H1 (cell line): ENCODE data around the gene PLEKHG3. TPM values are rescaled to one million over a fixed set of nuclear protein-coding genes. Genes with fewer than 3 reads are reported as not detected.
A peak's percentile ranks its signal among the peaks of the same experiment; 100 is the strongest.

Experiments
- CHD1 ChIP-seq: IDR thresholded peaks from 2 replicates; pipeline ENCODE4 v1.6.1; 2012; ENCODE audit warnings: low read depth, low read length, improper control_type of control experiment
- RAD21 ChIP-seq, 2 experiments: IDR thresholded peaks in 1 of 2; conservative IDR thresholded peaks in 1 of 2; 2 replicates each; pipeline ENCODE4 v1.6.1; 2011; ENCODE audit warnings: low read depth in 2 of 2, low read length in 2 of 2, improper control_type of control experiment in 1 of 2, inconsistent platforms in 1 of 2, mild to moderate bottlenecking in 1 of 2, moderate library complexity in 1 of 2
- RBBP5 ChIP-seq: IDR thresholded peaks from 2 replicates; pipeline ENCODE4 v1.7.1; 2012; ENCODE audit warnings: low read depth, mild to moderate bottlenecking, inconsistent platforms, low read length, moderate library complexity, borderline replicate concordance
- RNF2 ChIP-seq: fragments of 200-900, 300-1000 bp; sonication (generic); IDR thresholded peaks from 2 replicates; pipeline ENCODE4 v1.7.1; 2016; ENCODE audit warnings: borderline replicate concordance, low read depth, mild to moderate bottlenecking, antibody characterized with exemption, low read length; ENCODE audit not compliant: poor library complexity, severe bottlenecking; ENCODE audit errors: missing control alignments
- SRF ChIP-seq: IDR thresholded peaks from 2 replicates; pipeline ENCODE4 v1.6.1; 2011; ENCODE audit warnings: mild to moderate bottlenecking, low read depth, low read length, moderate library complexity
- TAF1 ChIP-seq: IDR thresholded peaks from 2 replicates; pipeline ENCODE4 v1.6.1; 2011; ENCODE audit warnings: mild to moderate bottlenecking, low read depth, low read length
- TAF7 ChIP-seq: optimal IDR thresholded peaks from 2 replicates; pipeline ENCODE3; 2011; ENCODE audit warnings: low read depth, mild to moderate bottlenecking, inconsistent platforms, low read length, moderate library complexity, borderline replicate concordance
- polyA plus RNA-seq, 7 experiments: library from polyadenylated mRNA; depleted of rRNA in 3 of 7; stranded (reverse) in 5 of 7; unstranded in 2 of 7; fragments of >200 nt in 5 of 7; fragments of 200-250 nt in 2 of 7; gene quantifications; 1 replicate in 5 of 7; 2 replicates in 1 of 7; 4 replicates in 1 of 7; pipeline versions ENCODE4 v1.2.1 to v1.2.3, GENCODE V29; 2011 to 2013; ENCODE audit warnings: missing spikeins in 2 of 7, mixed read lengths in 2 of 7
- total RNA-seq: library from RNA; stranded (reverse); fragmentation: NEBNext Ultra II Directional; extraction: Animal tissue kit (Norgen Biotek cat#: 25700); gene quantifications from 2 replicates; pipeline ENCODE4 v1.2.1, GENCODE V29; 2021
- TF ChIP-seq, protein P1 (sequence below): fragments of 300-600 bp; sonication (generic); IDR thresholded peaks from 2 replicates; pipeline ENCODE4 v1.7.1; 2012; ENCODE audit warnings: low read length, moderate library complexity, mild to moderate bottlenecking, inconsistent platforms; ENCODE audit not compliant: insufficient replicate concordance
- TF ChIP-seq, protein P2 (sequence below): IDR thresholded peaks from 2 replicates; pipeline ENCODE4 v1.6.1; 2012; ENCODE audit warnings: inconsistent platforms

The PLEKHG3 gene
- total and polyA plus RNA-seq, 2 of the 8 experiments (the other 6 are each of a cell fraction or from before 2014, with no cell fraction given): 43.4 to 90.6 TPM

DNA sequence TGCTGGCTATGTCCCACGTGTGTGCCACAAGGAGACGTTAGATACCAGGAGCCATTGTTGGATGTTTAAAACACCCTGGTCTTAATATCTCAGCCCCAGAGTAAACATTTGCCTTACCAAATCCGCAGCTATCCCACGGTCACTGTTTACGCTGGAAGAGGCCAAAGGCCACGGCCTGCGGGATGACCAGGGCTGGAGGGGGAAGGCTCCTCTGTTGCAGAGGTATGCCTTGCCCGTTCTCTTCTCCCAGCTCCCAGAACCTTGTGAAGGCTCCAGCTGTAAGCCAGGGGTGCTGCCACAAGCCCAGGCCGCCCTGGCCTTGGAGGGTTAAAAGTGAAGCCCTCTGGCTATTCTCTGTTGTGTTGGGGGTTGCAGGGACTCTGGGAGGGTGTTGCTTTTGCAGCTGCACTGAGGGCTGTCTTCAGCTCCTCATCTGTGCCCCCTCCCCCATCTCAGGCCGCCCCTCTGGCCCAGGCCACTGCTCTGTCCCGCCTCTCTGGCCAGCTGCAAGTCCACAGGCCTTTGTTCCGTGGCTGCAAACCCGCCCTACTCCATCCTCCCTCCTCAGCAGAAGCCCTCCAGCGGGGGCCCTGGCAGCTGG is 2.5 kb downstream of the PLEKHG3 start (continued):
- TF ChIP-seq, protein P1, sequence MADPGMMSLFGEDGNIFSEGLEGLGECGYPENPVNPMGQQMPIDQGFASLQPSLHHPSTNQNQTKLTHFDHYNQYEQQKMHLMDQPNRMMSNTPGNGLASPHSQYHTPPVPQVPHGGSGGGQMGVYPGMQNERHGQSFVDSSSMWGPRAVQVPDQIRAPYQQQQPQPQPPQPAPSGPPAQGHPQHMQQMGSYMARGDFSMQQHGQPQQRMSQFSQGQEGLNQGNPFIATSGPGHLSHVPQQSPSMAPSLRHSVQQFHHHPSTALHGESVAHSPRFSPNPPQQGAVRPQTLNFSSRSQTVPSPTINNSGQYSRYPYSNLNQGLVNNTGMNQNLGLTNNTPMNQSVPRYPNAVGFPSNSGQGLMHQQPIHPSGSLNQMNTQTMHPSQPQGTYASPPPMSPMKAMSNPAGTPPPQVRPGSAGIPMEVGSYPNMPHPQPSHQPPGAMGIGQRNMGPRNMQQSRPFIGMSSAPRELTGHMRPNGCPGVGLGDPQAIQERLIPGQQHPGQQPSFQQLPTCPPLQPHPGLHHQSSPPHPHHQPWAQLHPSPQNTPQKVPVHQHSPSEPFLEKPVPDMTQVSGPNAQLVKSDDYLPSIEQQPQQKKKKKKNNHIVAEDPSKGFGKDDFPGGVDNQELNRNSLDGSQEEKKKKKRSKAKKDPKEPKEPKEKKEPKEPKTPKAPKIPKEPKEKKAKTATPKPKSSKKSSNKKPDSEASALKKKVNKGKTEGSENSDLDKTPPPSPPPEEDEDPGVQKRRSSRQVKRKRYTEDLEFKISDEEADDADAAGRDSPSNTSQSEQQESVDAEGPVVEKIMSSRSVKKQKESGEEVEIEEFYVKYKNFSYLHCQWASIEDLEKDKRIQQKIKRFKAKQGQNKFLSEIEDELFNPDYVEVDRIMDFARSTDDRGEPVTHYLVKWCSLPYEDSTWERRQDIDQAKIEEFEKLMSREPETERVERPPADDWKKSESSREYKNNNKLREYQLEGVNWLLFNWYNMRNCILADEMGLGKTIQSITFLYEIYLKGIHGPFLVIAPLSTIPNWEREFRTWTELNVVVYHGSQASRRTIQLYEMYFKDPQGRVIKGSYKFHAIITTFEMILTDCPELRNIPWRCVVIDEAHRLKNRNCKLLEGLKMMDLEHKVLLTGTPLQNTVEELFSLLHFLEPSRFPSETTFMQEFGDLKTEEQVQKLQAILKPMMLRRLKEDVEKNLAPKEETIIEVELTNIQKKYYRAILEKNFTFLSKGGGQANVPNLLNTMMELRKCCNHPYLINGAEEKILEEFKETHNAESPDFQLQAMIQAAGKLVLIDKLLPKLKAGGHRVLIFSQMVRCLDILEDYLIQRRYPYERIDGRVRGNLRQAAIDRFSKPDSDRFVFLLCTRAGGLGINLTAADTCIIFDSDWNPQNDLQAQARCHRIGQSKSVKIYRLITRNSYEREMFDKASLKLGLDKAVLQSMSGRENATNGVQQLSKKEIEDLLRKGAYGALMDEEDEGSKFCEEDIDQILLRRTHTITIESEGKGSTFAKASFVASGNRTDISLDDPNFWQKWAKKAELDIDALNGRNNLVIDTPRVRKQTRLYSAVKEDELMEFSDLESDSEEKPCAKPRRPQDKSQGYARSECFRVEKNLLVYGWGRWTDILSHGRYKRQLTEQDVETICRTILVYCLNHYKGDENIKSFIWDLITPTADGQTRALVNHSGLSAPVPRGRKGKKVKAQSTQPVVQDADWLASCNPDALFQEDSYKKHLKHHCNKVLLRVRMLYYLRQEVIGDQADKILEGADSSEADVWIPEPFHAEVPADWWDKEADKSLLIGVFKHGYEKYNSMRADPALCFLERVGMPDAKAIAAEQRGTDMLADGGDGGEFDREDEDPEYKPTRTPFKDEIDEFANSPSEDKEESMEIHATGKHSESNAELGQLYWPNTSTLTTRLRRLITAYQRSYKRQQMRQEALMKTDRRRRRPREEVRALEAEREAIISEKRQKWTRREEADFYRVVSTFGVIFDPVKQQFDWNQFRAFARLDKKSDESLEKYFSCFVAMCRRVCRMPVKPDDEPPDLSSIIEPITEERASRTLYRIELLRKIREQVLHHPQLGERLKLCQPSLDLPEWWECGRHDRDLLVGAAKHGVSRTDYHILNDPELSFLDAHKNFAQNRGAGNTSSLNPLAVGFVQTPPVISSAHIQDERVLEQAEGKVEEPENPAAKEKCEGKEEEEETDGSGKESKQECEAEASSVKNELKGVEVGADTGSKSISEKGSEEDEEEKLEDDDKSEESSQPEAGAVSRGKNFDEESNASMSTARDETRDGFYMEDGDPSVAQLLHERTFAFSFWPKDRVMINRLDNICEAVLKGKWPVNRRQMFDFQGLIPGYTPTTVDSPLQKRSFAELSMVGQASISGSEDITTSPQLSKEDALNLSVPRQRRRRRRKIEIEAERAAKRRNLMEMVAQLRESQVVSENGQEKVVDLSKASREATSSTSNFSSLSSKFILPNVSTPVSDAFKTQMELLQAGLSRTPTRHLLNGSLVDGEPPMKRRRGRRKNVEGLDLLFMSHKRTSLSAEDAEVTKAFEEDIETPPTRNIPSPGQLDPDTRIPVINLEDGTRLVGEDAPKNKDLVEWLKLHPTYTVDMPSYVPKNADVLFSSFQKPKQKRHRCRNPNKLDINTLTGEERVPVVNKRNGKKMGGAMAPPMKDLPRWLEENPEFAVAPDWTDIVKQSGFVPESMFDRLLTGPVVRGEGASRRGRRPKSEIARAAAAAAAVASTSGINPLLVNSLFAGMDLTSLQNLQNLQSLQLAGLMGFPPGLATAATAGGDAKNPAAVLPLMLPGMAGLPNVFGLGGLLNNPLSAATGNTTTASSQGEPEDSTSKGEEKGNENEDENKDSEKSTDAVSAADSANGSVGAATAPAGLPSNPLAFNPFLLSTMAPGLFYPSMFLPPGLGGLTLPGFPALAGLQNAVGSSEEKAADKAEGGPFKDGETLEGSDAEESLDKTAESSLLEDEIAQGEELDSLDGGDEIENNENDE: no peak
- TF ChIP-seq CHD1 (no peak), RNF2 (no peak), RBBP5 (peak; percentile 47; the same call in 1 of the 2 replicates), TAF7 (no peak), RAD21 (IDR thresholded peaks at IDR 0.05 in 1 of 2, conservative IDR thresholded peaks at IDR 0.05 in 1 of 2; ENCODE audit: low read depth in 2 of 2, low read length in 2 of 2) (no peak), SRF (no peak), TAF1 (no peak)
- TF ChIP-seq, protein P2, sequence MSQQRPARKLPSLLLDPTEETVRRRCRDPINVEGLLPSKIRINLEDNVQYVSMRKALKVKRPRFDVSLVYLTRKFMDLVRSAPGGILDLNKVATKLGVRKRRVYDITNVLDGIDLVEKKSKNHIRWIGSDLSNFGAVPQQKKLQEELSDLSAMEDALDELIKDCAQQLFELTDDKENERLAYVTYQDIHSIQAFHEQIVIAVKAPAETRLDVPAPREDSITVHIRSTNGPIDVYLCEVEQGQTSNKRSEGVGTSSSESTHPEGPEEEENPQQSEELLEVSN: no peak
